ENCODE results near the gene MAT2B. TPM values are rescaled to one million over a fixed set of nuclear protein-coding genes. Genes with fewer than 3 reads are reported as not detected.

Gene MAT2B
- total and polyA plus RNA-seq, 2 of the 8 experiments (the other 6 are each of a cell fraction or from before 2014, with no cell fraction given) = 33.9 to 65.2 TPM

- TF ChIP-seq POLR2AphosphoS5 (IDR thresholded peaks at IDR 0.05; ENCODE audit: low read depth, low read length) (peak; percentile 81), E2F6 (IDR thresholded peaks at IDR 0.05) (peak; percentile 65)
Measured at GRCh38 chr5:163459819-163460561, 45.4 kb upstream of the MAT2B start, which contains the start of gene NUDCD2 (continued).
